Measurements from ENCODE around the gene MAPKAP1.

The MAPKAP1 gene

DNA sequence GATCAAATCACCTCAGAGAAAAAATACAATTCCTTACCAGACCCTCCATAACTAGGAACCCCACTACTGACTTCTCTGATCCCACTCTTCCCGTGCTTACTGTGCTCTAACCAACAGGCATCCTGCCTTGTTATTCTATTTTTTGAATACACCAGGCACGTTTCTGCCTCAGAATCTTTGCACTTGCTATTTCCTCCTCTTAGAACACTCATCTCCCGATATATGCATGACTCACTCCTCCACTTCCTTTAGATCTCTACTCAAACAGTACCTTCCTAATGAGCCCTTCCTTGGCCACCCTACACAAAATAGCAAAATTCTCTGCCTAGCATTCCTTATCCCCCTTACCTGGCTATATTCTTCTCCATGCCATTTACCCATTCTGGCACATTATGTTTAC lies 43.9 kb downstream of the MAPKAP1 start:
- DNase-seq = no peak

DNA sequence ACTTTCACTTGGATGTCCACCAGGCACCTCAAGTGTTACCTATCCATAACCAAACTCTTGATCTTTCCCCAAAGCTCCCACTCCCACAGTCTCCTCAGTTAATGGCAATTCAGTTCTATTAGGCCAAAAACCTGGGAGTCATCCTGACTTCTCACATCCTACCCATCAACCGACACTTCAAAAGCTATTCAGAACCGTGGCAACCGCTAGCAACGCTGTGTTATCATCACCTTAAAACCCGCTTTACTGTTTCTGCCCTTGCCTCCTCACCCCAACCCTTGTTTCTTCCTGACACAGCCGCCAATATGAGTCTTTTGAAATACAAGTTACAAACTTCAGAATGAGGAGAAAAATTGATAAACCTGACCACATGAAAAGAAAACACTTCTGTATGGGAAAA lies 46.5 kb downstream of the MAPKAP1 start:
- no peak for DNase-seq

GRCh38 chr9:125659954-125660353 lies 47.1 kb downstream of the MAPKAP1 start:
- DNase-seq = no peak

DNA sequence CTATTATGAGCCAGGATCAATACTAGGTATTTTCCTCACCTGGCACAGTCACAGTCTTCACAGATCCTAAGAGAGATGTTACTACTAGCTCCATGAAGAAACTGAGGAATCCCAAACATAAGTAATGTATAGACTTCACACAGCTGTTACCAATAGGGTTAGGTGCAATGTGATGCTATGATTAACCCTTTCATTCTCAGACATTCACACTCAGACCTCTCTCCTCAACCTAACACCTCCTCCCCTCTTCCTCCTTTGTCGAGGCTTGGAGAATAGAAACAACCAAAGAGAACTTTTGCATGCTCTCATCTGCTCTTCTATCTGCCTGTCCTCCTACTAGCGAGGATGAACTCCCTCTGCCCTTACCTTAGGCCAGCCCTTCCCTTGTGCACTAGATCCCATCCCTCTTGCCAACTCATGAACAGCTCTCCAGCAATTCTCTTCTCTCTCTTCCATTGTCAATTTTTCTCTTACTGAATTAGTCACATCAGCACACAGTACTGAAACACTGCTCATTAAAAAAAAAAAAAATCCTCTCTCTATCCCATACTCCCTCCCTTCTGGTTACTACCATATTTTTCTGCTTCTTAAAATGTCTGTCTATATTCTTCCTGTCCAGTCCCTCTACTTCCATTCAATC lies 47.7 kb downstream of the MAPKAP1 start:
- no peak for DNase-seq

DNA sequence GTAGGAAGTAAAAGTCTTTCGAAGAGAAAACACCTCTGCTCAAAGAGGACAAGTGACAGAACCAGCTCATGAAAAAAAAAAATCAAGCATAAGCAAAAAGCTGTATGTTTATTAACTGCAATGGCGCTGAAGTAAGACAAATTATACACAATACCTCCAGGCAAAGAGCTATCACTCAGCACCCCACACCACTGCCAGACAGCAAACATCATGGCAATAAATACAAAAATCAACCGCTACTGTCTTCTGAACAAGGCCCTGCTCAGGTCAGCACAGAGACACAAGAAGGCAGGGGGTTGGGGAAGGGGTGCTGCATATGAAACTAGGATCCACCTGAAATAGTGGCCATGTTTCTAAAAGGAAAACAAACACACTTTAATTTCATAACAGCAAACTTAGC lies 50.4 kb downstream of the MAPKAP1 start:
- no peak for DNase-seq

DNA sequence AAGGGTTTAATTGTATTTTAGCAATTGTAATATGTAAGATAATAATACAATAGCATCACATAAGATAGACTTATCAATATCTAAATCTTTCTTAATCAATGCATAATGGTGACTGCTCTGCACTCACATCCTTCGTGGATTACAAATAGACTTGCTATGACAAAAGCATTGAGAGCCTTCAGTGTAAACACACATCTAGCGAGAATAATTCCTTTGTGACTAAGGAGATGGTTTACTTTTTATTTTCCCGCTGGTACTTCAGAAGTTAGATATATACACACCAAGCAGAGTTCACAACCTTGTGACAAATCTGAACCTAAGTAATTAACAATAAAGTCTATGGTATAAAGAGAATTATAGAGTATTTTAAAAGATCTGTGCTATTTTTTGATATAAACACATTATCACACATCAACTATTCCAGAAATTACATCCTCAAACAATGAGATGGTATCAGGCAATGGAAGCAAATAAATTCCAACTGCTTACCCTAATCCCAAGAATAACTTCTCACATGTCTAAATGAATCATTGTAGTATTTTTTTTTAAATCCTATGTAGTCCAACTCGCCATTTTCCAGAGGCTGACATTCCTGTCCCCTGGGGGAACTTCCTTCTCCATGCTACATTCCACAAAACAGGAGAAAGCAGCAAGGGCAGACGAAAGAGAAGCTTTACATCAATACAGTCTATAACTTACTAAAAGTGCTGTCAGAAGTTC lies 51.2 kb downstream of the MAPKAP1 start:
- DNase-seq = no peak

DNA sequence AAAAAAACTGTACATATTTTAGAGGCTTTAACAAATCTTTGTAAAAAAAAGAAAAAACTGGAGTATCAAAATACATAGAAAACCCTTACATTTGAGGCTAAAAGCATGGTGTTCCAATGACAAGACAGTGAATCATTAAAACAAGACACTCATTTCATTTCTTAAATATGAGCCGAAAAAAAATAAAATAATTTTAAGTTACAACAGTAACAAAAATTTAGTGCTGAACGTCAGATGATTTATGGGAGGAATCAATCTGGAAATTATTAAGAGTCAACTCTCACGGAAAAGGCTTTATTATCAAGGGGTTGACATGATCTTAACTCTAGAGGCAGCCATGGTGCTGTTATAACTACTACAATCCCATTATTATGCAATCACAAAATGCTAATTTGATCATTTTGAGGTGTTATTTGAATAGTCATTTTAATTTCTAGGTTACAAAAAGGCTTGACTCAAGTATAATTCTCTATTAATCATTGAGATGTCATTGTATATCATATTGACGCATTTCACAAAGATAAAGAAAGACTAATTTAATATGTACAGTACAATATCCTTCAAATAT lies 51.9 kb downstream of the MAPKAP1 start:
- DNase-seq = no peak

DNA sequence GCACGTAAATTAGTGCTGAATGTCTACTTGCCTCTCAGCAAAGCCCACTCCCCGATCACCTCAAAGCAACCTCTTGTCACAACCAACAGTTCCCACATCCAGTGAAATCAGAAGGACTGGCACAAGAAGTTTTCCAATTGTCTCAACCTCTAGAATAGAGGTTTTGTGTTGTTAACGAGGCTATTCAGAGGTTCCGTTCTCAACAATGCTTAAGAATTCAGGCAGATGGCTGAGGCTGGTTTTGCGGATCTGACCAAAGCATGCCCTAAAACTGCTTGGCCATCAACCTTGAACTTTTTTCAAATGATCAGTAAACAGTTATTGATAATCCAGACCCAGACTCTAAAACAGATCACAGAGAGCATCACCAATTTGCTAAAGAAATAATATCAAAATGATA lies 52.9 kb downstream of the MAPKAP1 start:
- no peak for DNase-seq

GRCh38 chr9:125653325-125653724 lies 53.7 kb downstream of the MAPKAP1 start:
- no peak for DNase-seq

DNA sequence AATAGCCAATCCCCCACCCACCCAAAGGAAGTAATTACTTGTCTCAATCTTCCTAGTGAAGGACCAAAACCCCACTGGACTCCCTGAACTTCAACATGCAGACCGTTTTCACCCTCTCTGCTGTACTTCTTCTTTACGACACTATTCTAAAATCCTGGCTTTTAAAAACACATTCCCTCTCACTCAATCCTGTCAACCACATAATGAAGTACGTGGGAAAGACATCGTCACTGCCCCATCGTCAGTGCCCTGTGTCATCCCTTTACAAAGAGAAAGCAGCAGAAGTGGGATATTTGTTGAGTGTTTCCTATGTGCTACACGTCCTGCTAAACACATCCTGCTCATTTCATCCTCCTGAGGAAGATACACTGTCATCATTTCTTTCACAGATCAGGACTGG lies 54.2 kb downstream of the MAPKAP1 start:
- DNase-seq = no peak

GRCh38 chr9:125652233-125652594 lies 54.8 kb downstream of the MAPKAP1 start:
- no peak for DNase-seq

GRCh38 chr9:125651576-125652232 lies 55.3 kb downstream of the MAPKAP1 start:
- DNase-seq = no peak

DNA sequence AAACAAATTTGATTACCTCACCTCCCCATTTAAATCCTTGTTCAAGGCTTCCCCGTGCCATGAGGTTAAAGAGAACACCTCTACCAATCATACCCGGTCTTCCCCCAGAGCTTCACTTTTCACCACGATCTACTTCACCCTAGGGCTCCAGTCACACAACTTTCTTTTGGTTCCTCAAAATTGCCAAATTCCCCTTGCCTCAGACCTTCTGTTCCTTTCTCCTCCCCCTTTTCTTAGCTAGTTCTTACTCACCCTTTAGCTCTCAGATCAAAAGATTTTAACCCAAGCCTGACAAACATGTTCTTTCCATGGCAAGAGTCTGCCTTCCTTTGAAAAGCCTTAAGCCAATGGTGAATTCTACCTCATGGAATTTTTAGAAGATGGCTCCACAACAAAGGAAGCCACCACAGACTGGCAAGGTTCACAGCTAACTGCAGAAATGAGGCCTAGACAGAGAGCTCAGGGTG lies 56.7 kb downstream of the MAPKAP1 start:
- no peak for DNase-seq

- DNase-seq = no peak
Measured at GRCh38 chr9:125649826-125650225, 57.2 kb downstream of the MAPKAP1 start.

- no peak for DNase-seq
Measured at GRCh38 chr9:125649315-125649714, 57.7 kb downstream of the MAPKAP1 start.

DNA sequence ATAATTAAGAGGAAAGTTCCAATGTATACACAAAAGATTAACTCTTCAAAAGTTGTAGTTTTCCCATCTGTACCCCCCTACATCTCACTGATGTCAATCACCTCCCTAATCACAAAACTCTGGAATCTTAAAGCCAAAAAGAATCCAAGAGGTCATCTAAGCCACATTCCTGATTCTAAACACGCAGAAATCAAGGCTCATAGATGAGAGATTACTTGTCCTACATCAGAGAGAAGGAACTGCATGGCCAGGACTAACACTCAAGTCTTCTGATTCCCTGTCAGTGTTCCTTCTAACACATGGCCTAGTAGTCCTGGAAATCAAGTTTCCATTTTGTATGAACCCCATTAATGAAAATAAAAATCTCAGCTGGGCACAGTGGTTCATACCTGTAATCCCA lies 58.7 kb downstream of the MAPKAP1 start:
- DNase-seq = no peak

DNA sequence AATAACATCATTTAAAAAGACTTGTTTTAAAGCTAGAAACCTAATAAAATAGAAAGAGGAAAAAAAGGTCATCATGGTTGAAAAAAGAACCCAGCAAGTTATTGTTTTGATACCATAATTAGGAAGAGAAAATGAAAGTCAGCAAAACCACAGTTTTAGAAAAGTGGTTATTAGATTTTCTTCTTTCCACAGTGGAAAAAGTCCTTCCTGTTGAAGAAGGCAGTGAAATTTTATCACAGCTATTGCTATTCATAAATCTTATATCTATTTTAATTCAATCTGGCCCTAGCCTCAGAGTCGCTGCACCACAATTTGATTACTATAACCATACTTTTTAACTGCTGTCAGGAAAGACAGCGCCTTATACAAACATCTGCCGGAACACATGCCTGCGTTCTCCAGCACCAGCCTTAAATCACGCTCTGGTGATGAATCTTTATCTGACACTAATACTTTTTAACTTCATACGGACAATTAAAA lies 60.3 kb downstream of the MAPKAP1 start:
- no peak for DNase-seq

DNA sequence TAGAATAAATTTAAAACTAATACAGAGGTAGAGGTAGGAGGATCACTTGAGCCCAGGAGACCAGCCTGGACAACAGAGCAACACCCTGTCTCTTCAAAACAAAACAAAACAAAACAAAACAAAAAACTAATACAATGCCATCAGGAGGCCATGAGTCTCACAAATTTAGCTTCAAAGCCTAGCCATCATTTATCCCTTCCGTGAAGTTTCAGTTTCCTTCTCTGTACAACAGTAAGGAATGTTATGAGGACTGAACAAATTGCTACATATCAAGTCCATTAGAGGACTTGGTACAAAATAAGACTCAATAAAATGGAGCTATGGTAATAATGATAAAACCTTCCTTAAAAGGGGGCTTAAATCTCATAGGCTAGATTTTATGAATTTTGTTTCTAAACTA lies 60.8 kb downstream of the MAPKAP1 start:
- no peak for DNase-seq

DNA sequence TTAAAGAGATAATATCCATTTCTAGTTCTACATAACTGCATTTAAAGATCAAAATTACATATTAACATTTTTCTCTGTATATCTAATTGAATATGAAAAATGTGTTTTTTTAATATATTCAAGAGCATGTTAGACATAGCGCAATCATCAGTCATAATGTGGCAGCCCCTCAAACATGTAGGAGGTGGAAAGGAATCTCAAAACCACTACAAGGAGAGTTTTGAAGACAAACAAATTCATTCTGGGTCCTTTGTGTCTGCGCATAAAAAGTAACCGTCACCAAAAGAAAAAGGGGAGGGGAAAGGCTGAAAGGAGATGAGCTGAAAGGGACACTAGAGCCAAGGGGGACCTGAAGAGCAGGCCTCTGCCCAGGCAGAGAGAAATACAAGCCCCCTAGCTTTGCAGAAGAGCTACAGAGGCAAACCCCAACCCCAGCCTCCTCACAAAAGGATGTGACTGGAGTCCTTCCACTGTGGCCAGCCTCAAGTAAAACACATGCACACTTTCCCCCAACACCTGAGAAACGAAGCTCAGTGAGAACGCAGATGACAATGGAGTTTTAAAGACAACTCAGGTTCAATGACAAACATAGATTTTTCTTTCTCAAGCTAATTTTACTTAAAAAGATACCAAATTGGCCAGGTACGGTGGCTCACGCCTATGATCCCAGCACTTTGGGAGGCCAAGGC lies 62.0 kb downstream of the MAPKAP1 start:
- no peak for DNase-seq

GRCh38 chr9:125642311-125642710 lies 64.7 kb downstream of the MAPKAP1 start:
- no peak for DNase-seq

DNA sequence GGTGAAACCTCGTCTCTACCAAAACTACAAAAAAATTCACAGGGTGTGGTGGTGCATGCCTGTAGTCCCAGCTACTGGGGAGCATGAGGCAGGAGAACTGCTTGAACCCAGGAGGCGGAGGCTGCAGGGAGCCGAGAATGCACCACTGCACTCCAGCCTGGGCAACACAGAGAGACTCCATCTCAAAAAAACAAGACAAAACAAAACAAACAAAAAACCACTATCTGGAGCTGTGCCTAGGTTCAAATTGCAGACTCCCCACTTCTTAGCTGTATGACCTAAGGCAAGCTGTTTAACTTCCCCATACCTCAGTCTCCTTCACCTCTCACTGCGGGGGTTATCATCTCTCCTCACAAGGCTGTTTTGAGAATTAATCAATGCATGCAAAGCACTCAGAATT lies 68.0 kb downstream of the MAPKAP1 start:
- DNase-seq = no peak

GRCh38 chr9:125638239-125639045 lies 68.6 kb downstream of the MAPKAP1 start:
- no peak for DNase-seq
